H1 (cell line): ENCODE measurements around the gene BABAM2. TPM values are rescaled to one million over a fixed set of nuclear protein-coding genes. Genes with fewer than 3 reads are reported as not detected.
"Not testable (repeated sequence)": the region's sequence is repeated elsewhere in the genome, so short reads cannot be mapped to it uniquely, and the experiment has no call there.

Source experiments
- CTCF ChIA-PET: fragments of 300-600 bp; sonication (Branson Sonifier 250); formaldehyde crosslinking; loops from one replicate; lab custom pipeline; 2021; ENCODE audit not compliant: partially characterized antibody; lab: Charles Lee
- POLR2A ChIA-PET: fragments of 300-600 bp; sonication (Branson Sonifier 250); formaldehyde crosslinking; loops from one replicate; lab custom pipeline; 2021; ENCODE audit warnings: inconsistent platforms; ENCODE audit not compliant: partially characterized antibody; lab: Charles Lee
- DNase-seq, 2 experiments: peaks; one replicate each; pipeline versions ENCODE4 v3.0.0 to v3.0.0-alpha.2; 2010 to 2022; ENCODE audit warnings: low spot score in 2 of 2, low read depth in 1 of 2, mixed read lengths in 1 of 2
- FAIRE-seq: peaks from 2 replicates; lab custom pipeline; 2011; peaks lifted over from hg19 to GRCh38; lab: Jason Lieb, UNC
- H2AFZ ChIP-seq: 2 replicates; pipeline ENCODE4 v1.8.1; 2012; ENCODE audit warnings: low read length, inconsistent platforms
- H2AK5ac ChIP-seq: 2 replicates; pipeline ENCODE4 v1.6.1; 2013; ENCODE audit warnings: low read depth, low read length
- H2BK120ac ChIP-seq: replicated peaks from 2 replicates; pipeline ENCODE3; 2013; ENCODE audit warnings: low read depth, low read length, inconsistent platforms
- H2BK12ac ChIP-seq: 2 replicates; pipeline ENCODE4 v1.6.1; 2013; ENCODE audit warnings: low read depth, low read length
- H2BK15ac ChIP-seq: 2 replicates; pipeline ENCODE4 v1.6.1; 2013; ENCODE audit warnings: low read length
- H2BK20ac ChIP-seq: 2 replicates; pipeline ENCODE4 v1.6.1; 2013; ENCODE audit warnings: low read length
- H2BK5ac ChIP-seq: 2 replicates; pipeline ENCODE4 v1.6.1; 2013; ENCODE audit warnings: low read depth, low read length
- H3K14ac ChIP-seq: 2 replicates; pipeline ENCODE4 v1.6.1; 2013; ENCODE audit warnings: inconsistent platforms; ENCODE audit not compliant: insufficient read length
- H3K18ac ChIP-seq: 2 replicates; pipeline ENCODE4 v1.6.1; 2013; ENCODE audit warnings: low read length; ENCODE audit errors: extremely low read depth
- H3K23ac ChIP-seq: 2 replicates; pipeline ENCODE4 v1.6.1; 2013; ENCODE audit warnings: inconsistent platforms; ENCODE audit not compliant: insufficient read length
- H3K23me2 ChIP-seq: 2 replicates; pipeline ENCODE4 v1.6.1; 2013; ENCODE audit warnings: low read depth, low read length
- H3K27ac ChIP-seq: 2 replicates; pipeline ENCODE4 v1.6.1; 2011; ENCODE audit warnings: low read depth, low read length, inconsistent platforms
- H3K27me3 ChIP-seq, 4 experiments: replicated peaks in 1 of 4; 1 replicate in 1 of 4; 2 replicates in 3 of 4; pipeline versions ENCODE4 v1.6.1 to v1.8.1; 2011 to 2013; ENCODE audit warnings: low read length in 3 of 4, mild to moderate bottlenecking in 3 of 4, inconsistent platforms in 2 of 4, mixed read lengths in 2 of 4, moderate library complexity in 1 of 4; ENCODE audit not compliant: control insufficient read depth in 3 of 4, insufficient read depth in 3 of 4; ENCODE audit errors: extremely low read depth in 1 of 4
- H3K36me3 ChIP-seq, 4 experiments: 2 replicates each; pipeline versions ENCODE4 v1.6.1 to v1.8.1; 2011 to 2013; ENCODE audit warnings: mild to moderate bottlenecking in 4 of 4, low read length in 3 of 4, moderate library complexity in 2 of 4, control low read depth in 1 of 4, inconsistent platforms in 1 of 4; ENCODE audit not compliant: insufficient read depth in 4 of 4, control insufficient read depth in 2 of 4
- H3K4ac ChIP-seq: replicated peaks from 2 replicates; pipeline ENCODE3; 2013; ENCODE audit warnings: low read length, low read depth, mixed read lengths, inconsistent platforms; ENCODE audit not compliant: insufficient read length
- H3K4me1 ChIP-seq, 4 experiments: replicated peaks in 1 of 4; 1 replicate in 1 of 4; 2 replicates in 3 of 4; pipeline versions ENCODE4 v1.6.1 to v1.8.1; 2011 to 2013; ENCODE audit warnings: low read length in 3 of 4, inconsistent platforms in 2 of 4, mixed read lengths in 1 of 4; ENCODE audit not compliant: insufficient read depth in 4 of 4, control insufficient read depth in 3 of 4
- H3K4me2 ChIP-seq, 2 experiments: 2 replicates each; pipeline versions ENCODE4 v1.6.1 to v1.8.1; 2011 to 2013; ENCODE audit warnings: low read depth in 2 of 2, low read length in 2 of 2, control low read depth in 1 of 2, inconsistent platforms in 1 of 2, mild to moderate bottlenecking in 1 of 2; ENCODE audit not compliant: insufficient read depth in 1 of 2
- H3K4me3 ChIP-seq, 4 experiments: fragments of 200-600, 300-600 bp in 1 of 4; sonication (generic), shearing (Covaris generic), sonication (Bioruptor Twin) in 1 of 4; 2 replicates each; pipeline versions ENCODE4 v1.5.1 to v1.8.1; 2011 to 2016; ENCODE audit warnings: low read length in 4 of 4, low read depth in 3 of 4, control low read depth in 2 of 4, inconsistent platforms in 2 of 4, mild to moderate bottlenecking in 2 of 4, mixed read lengths in 1 of 4, moderate library complexity in 1 of 4; ENCODE audit not compliant: insufficient read depth in 2 of 4; ENCODE audit errors: extremely low read depth in 1 of 4
- H3K56ac ChIP-seq: replicated peaks from 2 replicates; pipeline ENCODE3; 2013; ENCODE audit warnings: low read depth, mild to moderate bottlenecking, mixed read lengths, low read length, inconsistent platforms; ENCODE audit not compliant: insufficient read length
- H3K79me1 ChIP-seq: 2 replicates; pipeline ENCODE4 v1.6.1; 2013; ENCODE audit warnings: low read depth, low read length, control low read depth
- H3K79me2 ChIP-seq, 2 experiments: 2 replicates each; pipeline versions ENCODE4 v1.6.1 to v1.8.1; 2012 to 2013; ENCODE audit warnings: low read length in 2 of 2, mild to moderate bottlenecking in 2 of 2, inconsistent platforms in 1 of 2; ENCODE audit not compliant: insufficient read depth in 2 of 2, control insufficient read depth in 1 of 2
- H3K9ac ChIP-seq, 4 experiments: replicated peaks in 1 of 4; 1 replicate in 1 of 4; 2 replicates in 3 of 4; pipeline versions ENCODE4 v1.6.1 to v1.8.1; 2011 to 2013; ENCODE audit warnings: low read depth in 3 of 4, low read length in 3 of 4, control low read depth in 2 of 4, mild to moderate bottlenecking in 2 of 4, moderate library complexity in 2 of 4, inconsistent platforms in 1 of 4; ENCODE audit errors: extremely low read depth in 1 of 4
- H3K9me3 ChIP-seq, 2 experiments: 2 replicates each; pipeline versions ENCODE4 v1.6.1 to v1.8.1; 2012 to 2013; ENCODE audit warnings: mild to moderate bottlenecking in 2 of 2, moderate library complexity in 2 of 2, control low read depth in 1 of 2, inconsistent platforms in 1 of 2, low read depth in 1 of 2, low read length in 1 of 2, mixed read lengths in 1 of 2; ENCODE audit not compliant: insufficient read depth in 2 of 2
- H4K20me1 ChIP-seq, 2 experiments: replicated peaks in 1 of 2; 2 replicates each; pipeline versions ENCODE3 to v1.8.1; 2011 to 2013; ENCODE audit warnings: inconsistent platforms in 2 of 2, low read length in 2 of 2, mild to moderate bottlenecking in 1 of 2; ENCODE audit not compliant: insufficient read depth in 2 of 2, control insufficient read depth in 1 of 2
- H4K5ac ChIP-seq: 2 replicates; pipeline ENCODE4 v1.6.1; 2013; ENCODE audit warnings: low read length, low read depth, mixed read lengths, inconsistent platforms; ENCODE audit not compliant: insufficient read length
- H4K8ac ChIP-seq: 2 replicates; pipeline ENCODE4 v1.8.0; 2013; ENCODE audit warnings: mild to moderate bottlenecking, moderate library complexity, low read length, inconsistent platforms; ENCODE audit not compliant: insufficient read depth; ENCODE audit errors: extremely low read depth
- H4K91ac ChIP-seq: replicated peaks from 2 replicates; pipeline ENCODE3; 2013; ENCODE audit warnings: low read length, mixed read lengths, inconsistent platforms; ENCODE audit not compliant: insufficient read length
- BACH1 ChIP-seq: IDR thresholded peaks from 2 replicates; pipeline ENCODE4 v1.6.1; 2012; ENCODE audit warnings: low read length, improper control_type of control experiment
- CTBP2 ChIP-seq: IDR thresholded peaks from 2 replicates; pipeline ENCODE4 v1.7.0; 2011; ENCODE audit warnings: borderline replicate concordance, mild to moderate bottlenecking, moderate library complexity, mixed read lengths, low read length; ENCODE audit not compliant: insufficient read depth, insufficient read length
- NRF1 ChIP-seq: IDR thresholded peaks from 2 replicates; pipeline ENCODE4 v1.6.1; 2011; ENCODE audit warnings: mild to moderate bottlenecking, low read depth, low read length, improper control_type of control experiment
- PHF8 ChIP-seq: fragments of 200-600 bp; sonication (generic); conservative IDR thresholded peaks from 2 replicates; pipeline ENCODE4 v1.7.1; 2012; ENCODE audit warnings: low read depth, mild to moderate bottlenecking, inconsistent platforms, low read length, moderate library complexity
- RNF2 ChIP-seq: fragments of 200-900, 300-1000 bp; sonication (generic); IDR thresholded peaks from 2 replicates; pipeline ENCODE4 v1.7.1; 2016; ENCODE audit warnings: borderline replicate concordance, low read depth, mild to moderate bottlenecking, antibody characterized with exemption, low read length; ENCODE audit not compliant: poor library complexity, severe bottlenecking; ENCODE audit errors: missing control alignments
- SIX5 ChIP-seq: IDR thresholded peaks from 2 replicates; pipeline ENCODE4 v1.6.1; 2011; ENCODE audit warnings: mild to moderate bottlenecking, low read depth, low read length
- SRF ChIP-seq: IDR thresholded peaks from 2 replicates; pipeline ENCODE4 v1.6.1; 2011; ENCODE audit warnings: mild to moderate bottlenecking, low read depth, low read length, moderate library complexity
- TBP ChIP-seq: IDR thresholded peaks from 2 replicates; pipeline ENCODE4 v1.6.1; 2011; ENCODE audit warnings: low read depth, low read length, improper control_type of control experiment
- TCF12 ChIP-seq: IDR thresholded peaks from 2 replicates; pipeline ENCODE4 v1.6.1; 2011; ENCODE audit warnings: low read depth, mild to moderate bottlenecking, low read length
- YY1 ChIP-seq: IDR thresholded peaks from 2 replicates; pipeline ENCODE4 v1.6.1; 2011; ENCODE audit warnings: low read depth, mild to moderate bottlenecking, low read length
- WGBS, 2 experiments: shearing (Covaris generic) in 1 of 2; methylation state at CpG; one replicate each; pipeline versions ENCODE4 v1.1.6 to v1.1.7; 2013 to 2015; ENCODE audit warnings: low lambda C conversion rate in 2 of 2, mixed read lengths in 2 of 2, inconsistent platforms in 1 of 2, low coverage in 1 of 2, missing lambda C conversion rate in 1 of 2; ENCODE audit not compliant: insufficient replicate concordance in 2 of 2, insufficient coverage in 1 of 2, insufficient read length in 1 of 2; ENCODE audit errors: extremely low coverage in 1 of 2, missing lambda C conversion rate in 1 of 2; 5-methylcytosine and 5-hydroxymethylcytosine counted together
- polyA plus RNA-seq, 7 experiments: library from polyadenylated mRNA; depleted of rRNA in 3 of 7; stranded (reverse) in 5 of 7; unstranded in 2 of 7; fragments of >200 nt in 5 of 7; fragments of 200-250 nt in 2 of 7; gene quantifications; 1 replicate in 5 of 7; 2 replicates in 1 of 7; 4 replicates in 1 of 7; pipeline versions ENCODE4 v1.2.1 to v1.2.3, GENCODE V29; 2011 to 2013; ENCODE audit warnings: missing spikeins in 2 of 7, mixed read lengths in 2 of 7
- total RNA-seq: library from RNA; stranded (reverse); fragmentation: NEBNext Ultra II Directional; extraction: Animal tissue kit (Norgen Biotek cat#: 25700); gene quantifications from 2 replicates; pipeline ENCODE4 v1.2.1, GENCODE V29; 2021

Gene BABAM2
- total and polyA plus RNA-seq, 2 of the 8 experiments (the other 6 are each of a cell fraction or from before 2014, with no cell fraction given) = 15.8 to 20.9 TPM

DNA sequence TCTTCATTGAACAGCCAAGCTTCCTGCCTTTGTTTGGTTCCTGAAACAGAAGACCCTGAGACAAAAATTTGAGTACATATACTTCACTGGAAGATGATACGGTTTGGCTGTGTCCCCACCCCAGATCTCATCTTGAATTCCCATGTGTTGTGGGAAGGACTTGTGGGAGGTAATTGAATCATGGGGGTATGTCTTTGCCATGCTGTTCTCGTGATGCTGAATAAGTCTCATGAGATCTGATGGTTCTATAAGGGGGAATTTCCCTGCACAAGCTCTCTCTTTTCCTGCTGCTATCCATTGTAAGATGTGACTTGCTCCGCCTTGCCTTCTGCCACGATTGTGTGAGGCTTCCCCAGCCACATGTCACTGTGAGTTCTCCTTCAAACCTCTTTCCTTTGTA is 76.5 kb downstream of the BABAM2 start (continued):
- TF ChIP-seq YY1 (no peak), NRF1 (no peak), PHF8 (no peak), SIX5 (no peak), TCF12 (no peak), RNF2 (no peak), TBP (no peak), SRF (no peak), CTBP2 (no peak), BACH1 (no peak)
- TF ChIP-seq, all 59 proteins: peak for 0

DNA sequence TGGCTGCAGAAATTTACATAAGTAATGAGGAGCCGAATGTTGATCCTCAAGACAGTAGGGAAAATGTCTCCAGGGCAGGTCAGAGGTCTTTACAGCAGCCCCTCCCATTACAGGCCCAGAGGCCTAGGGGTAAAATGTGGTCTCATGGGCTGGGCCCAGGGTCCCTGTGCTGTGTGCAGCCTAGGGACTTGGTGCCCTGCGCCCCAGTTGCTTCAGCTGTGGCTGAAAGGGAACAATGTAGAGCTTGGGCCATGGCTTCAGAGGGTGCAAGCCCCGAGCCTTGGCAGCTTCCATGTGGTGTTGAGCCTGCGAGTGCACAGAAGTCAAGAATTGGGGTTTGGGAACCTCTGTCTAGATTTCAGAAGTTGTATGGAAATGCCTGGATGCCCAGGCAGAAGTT is 77.5 kb downstream of the BABAM2 start:
- 86% methylated on average over 4 of the region's 4 CpGs; no CpG with 5 or more reads in 1 of the 2 experiments for WGBS, 2 experiments
- H3K4me3 ChIP-seq, FAIRE-seq, H3K18ac ChIP-seq, H2AFZ ChIP-seq, H4K8ac ChIP-seq, H4K91ac ChIP-seq, H2BK20ac ChIP-seq, H3K23ac ChIP-seq, POLR2A ChIA-PET, H3K23me2 ChIP-seq, H2BK120ac ChIP-seq, H3K4me1 ChIP-seq, H3K14ac ChIP-seq, H3K27me3 ChIP-seq, DNase-seq, H2BK5ac ChIP-seq, H4K5ac ChIP-seq, H2AK5ac ChIP-seq, H3K4ac ChIP-seq, H3K36me3 ChIP-seq, H3K56ac ChIP-seq, H3K79me2 ChIP-seq, H3K9ac ChIP-seq, H3K4me2 ChIP-seq, H4K20me1 ChIP-seq, H3K27ac ChIP-seq, H2BK15ac ChIP-seq, H3K79me1 ChIP-seq, H2BK12ac ChIP-seq: not testable (repeated sequence)
- CTCF ChIA-PET = interaction anchor here (1.0 kb wide), 2 partner anchors 14 to 206 kb away, joined by 3 to 4 read pairs; no protein-coding TSS in a partner anchor
- peaks cover 8 to 15% of the 10 kb centered on the region in 2 experiments; a peak in 3 of 4 replicates for H3K9me3 ChIP-seq
